ENCODE data around the gene DNAL1.

The DNAL1 gene

DNA sequence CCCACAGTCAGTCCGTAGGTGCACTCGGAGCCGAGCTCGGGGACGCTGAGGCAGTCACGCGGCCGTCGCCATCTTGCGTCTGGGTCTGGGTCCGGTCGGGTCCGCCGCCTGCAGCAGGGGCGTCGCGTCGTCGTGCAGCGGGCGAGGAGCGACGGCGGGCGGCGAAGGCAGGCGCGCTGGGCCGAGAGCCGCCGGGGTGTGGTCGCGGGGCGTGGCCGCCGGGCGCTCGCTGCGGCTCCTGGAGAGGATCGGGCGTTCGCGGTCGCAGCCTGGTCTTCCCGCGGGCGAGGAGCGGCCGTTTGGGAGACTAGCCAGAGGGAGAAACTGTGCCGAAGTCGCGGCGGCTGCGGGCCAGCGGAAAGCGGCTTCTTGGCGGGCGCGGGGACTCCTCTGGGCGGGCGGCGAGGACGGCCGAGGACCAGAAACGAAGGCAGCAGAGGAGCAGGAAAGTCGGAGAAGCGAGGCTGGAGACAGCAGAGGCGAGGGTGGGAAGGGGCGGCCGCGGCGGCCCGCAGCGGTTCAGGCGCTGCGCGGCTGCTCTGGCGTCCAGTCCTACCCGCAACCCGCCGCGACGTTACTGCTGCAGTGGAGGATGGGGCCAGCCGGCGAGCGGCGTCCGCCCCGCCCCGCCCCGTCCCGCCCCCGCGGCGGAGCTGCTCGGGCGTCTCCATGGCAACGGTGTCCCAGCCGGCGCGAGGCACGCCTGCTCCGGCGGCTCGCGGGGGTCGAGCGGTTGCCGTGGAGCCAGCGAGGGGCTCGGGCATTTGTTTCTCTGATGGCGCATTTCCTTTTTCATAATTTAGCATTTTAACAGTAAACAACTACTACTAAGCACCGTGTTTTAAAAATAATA, 69.2 kb downstream of the DNAL1 start, which contains the start of gene PNMA1:
TSS of gene PNMA1 (minus strand) at position 582 of the 853 bp plus-strand sequence. CDS start 745 bp downstream, outside the sequence.
- Histone ChIP-seq H3K9ac (ENCODE audit: low read length) (peak within 1 kb of the TSS; percentile 67), H3K27me3 (ENCODE audit: control insufficient read depth, insufficient read depth, low read length) (no peaks in the 10 kb centered on the region), H3K36me3 (ENCODE audit: control insufficient read depth, insufficient read depth, low read length) (no peaks in the 10 kb centered on the region), H3K27ac (ENCODE audit: low read depth, low read length) (peak within 1 kb of the TSS; percentile 96), H3K4me1 (ENCODE audit: control insufficient read depth, insufficient read depth, low read length) (peaks cover 28% of the 10 kb centered on the region), H3K4me3 (ENCODE audit: low read length) (peak within 1 kb of the TSS; percentile 72)

DNA sequence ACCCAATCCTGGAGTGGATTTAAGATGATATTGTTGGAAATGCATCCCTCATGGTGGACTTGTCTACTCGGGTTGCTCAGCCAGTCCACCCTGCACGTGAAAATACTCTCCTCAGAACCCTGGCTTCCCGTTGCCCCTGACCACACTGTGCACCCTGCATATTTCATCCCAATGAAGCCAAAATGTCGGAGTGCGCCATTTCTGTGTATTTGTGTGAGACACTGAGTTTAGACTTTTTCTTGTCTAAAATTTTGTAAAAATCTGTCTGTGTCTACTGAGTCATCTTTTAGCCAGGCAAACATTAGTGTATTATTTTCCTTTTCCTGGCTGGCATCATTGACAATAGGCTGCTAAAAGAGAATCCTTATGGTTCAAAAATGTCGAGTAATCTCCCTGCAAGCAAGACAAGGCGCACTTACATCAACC, 69.9 kb downstream of the DNAL1 start:
- Histone ChIP-seq H3K4me1 (ENCODE audit: control insufficient read depth, insufficient read depth, low read length) (peaks cover 33% of the 10 kb centered on the region), H3K4me3 (ENCODE audit: low read length) (peak overlapping the region; percentile 72), H3K36me3 (ENCODE audit: control insufficient read depth, insufficient read depth, low read length) (peaks cover 4% of the 10 kb centered on the region), H3K9ac (ENCODE audit: low read length) (no peak overlapping the region), H3K27ac (ENCODE audit: low read depth, low read length) (peak overlapping the region; percentile 96), H3K27me3 (ENCODE audit: control insufficient read depth, insufficient read depth, low read length) (no peaks in the 10 kb centered on the region)

DNA sequence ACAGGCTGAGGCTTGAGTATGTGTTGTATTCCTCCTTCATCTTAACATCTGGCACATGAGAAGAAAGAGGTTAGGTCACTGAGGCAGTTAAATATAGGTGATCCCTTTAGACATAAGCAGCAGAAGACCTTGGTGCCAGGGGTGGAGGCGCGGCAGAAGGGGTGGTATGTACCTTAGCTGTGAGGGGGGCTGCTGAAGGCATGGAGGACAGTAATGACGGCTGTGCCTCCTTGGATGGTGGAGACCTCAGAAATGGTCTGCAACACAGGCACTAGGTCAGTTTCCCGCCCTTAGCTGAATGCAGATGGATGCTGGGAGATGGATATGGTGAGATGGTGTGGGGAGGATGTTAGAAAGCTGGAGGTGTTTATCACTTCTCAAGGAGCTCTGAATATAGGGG, 70.9 kb downstream of the DNAL1 start:
- no peaks in the 10 kb centered on the region for H3K27me3 ChIP-seq (ENCODE audit: control insufficient read depth, insufficient read depth, low read length)
- no peak overlapping the region for H3K27ac ChIP-seq (ENCODE audit: low read depth, low read length)
- no peak overlapping the region for H3K9ac ChIP-seq (ENCODE audit: low read length)
- H3K36me3 ChIP-seq (ENCODE audit: control insufficient read depth, insufficient read depth, low read length), result peaks cover 4% of the 10 kb centered on the region
- peaks cover 34% of the 10 kb centered on the region for H3K4me1 ChIP-seq (ENCODE audit: control insufficient read depth, insufficient read depth, low read length)
- H3K4me3 ChIP-seq (ENCODE audit: low read length), result no peak overlapping the region

DNA sequence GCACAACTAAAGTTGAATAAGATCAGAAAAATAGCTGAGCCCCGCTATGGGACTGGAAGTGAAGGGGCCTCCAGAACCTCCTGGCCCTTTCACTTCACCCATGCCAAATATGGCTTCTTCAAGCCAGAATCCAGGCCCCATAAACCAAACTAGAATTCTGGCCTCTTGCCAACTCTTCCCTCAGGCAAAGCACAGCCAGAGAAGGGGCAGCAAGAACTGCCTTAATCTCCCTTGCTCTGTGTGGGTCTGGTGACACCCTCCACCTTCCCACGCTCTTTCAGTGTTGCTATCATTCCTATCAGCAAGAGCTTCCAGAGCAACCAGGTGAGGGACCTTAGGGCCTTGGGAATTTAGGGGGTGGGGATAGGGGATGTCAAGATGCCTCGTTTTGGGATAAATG, 72.5 kb downstream of the DNAL1 start:
- H3K4me1 ChIP-seq (ENCODE audit: control insufficient read depth, insufficient read depth, low read length), result peaks cover 34% of the 10 kb centered on the region
- no peaks in the 10 kb centered on the region for H3K27me3 ChIP-seq (ENCODE audit: control insufficient read depth, insufficient read depth, low read length)
- H3K36me3 ChIP-seq (ENCODE audit: control insufficient read depth, insufficient read depth, low read length), result peaks cover 16% of the 10 kb centered on the region
- H3K9ac ChIP-seq (ENCODE audit: low read length), result no peak overlapping the region
- H3K4me3 ChIP-seq (ENCODE audit: low read length), result peak overlapping the region; percentile 10
- peak overlapping the region; percentile 95 for H3K27ac ChIP-seq (ENCODE audit: low read depth, low read length)

DNA sequence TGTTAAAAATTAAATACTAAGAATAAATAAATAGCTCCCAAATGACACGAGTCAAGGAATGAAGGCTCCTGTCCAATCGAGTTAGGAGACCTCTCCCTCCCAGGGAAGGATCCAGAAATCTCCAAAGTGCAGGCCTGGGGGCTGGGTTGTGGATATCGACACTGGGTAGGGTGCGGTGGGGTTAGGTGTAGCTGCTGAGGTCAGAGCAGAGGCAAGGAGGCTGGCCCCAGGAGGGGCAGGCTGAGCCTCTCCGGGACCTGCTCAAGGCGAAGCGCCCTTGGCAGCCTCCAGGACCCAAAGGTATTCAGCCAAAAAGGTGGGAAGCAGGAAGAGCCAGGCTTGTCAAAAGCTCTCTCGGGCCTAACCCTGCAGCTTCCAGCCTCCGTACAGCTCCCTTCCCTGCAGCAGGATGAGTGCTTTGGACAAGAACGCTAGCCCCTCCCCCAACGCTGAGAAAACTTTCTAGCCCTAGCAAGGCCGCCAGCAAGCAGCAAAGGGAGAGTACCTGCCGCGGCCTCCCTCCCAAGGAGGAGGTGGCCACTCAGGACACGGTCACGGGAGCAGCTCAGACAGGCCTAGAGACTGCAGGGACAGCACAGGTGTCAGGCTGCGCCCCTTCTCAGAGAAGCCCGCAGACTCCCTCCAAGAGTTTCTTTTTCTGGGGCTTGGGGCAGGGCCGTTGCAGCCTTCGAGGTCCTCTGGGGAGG, 73.1 kb downstream of the DNAL1 start:
- Histone ChIP-seq H3K27me3 (ENCODE audit: control insufficient read depth, insufficient read depth, low read length) (no peaks in the 10 kb centered on the region), H3K27ac (ENCODE audit: low read depth, low read length) (peak overlapping the region; percentile 95), H3K36me3 (ENCODE audit: control insufficient read depth, insufficient read depth, low read length) (peaks cover 22% of the 10 kb centered on the region), H3K9ac (ENCODE audit: low read length) (peak overlapping the region; percentile 36), H3K4me3 (ENCODE audit: low read length) (peak overlapping the region; percentile 52), H3K4me1 (ENCODE audit: control insufficient read depth, insufficient read depth, low read length) (peaks cover 37% of the 10 kb centered on the region)

DNA sequence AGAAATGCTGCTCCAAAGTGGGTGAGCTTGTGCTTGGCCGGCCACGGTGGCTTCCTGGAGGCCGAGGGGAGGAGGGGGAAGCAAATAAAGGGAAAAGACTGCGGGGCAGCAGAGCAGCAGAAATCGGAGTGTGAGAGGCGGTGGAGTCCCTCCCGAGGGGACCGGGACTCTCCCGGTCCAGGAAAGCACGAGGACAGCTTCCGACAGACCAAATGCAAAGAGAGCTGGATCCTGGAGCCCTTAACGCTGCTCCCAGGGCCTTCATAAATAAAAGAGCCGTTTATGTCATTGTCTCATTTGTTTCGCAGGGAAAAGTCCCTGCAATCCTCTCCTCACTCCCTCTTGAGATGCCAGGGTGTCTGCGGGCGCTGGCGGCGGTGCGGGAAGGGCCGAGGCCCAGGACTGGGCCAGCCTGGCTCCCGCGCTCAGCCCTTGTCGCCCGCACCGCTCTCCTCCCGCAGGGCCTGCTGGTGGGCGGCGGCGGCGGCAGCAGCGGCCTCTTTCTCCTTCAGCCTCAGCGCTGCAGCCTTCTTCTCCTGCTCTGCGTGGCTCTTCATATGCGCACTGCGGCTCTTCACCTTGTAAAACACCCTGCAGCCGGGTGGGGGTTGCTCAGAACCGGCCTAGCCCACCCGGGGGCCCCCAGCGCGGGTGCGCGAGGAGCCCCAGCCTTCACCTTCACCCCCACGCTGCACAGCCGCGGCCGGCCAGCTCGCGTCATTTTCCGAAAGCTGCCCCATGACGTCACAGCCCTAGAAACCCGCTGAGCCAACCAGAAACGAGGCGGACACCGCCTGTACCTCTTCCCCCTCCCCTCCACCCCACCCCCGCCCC, 73.8 kb downstream of the DNAL1 start:
- Histone ChIP-seq H3K4me1 (ENCODE audit: control insufficient read depth, insufficient read depth, low read length) (peaks cover 42% of the 10 kb centered on the region), H3K36me3 (ENCODE audit: control insufficient read depth, insufficient read depth, low read length) (peaks cover 25% of the 10 kb centered on the region), H3K9ac (ENCODE audit: low read length) (peak overlapping the region; percentile 36), H3K27me3 (ENCODE audit: control insufficient read depth, insufficient read depth, low read length) (no peaks in the 10 kb centered on the region), H3K4me3 (ENCODE audit: low read length) (peak overlapping the region; percentile 52), H3K27ac (ENCODE audit: low read depth, low read length) (peak overlapping the region; percentile 95)

DNA sequence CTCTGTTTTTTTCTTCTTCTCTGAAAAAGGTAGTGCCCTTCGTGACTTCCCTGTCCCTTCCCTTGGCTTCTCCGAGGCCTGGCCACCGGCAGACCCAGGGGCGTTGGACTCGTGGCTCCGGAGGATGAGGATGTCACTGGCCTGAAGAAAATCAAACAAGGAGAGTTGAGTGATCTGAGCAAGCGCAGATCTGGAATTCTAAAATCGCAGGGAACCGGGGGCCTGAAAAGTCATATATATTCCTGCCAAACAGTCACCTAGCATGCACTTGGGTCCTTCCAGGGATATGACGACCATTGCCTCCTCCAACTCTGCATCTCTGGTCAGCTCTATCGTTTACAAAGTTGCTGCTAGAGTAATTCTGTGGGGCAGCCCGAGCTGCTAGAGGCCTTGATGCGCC, 74.6 kb downstream of the DNAL1 start:
- Histone ChIP-seq H3K27me3 (ENCODE audit: control insufficient read depth, insufficient read depth, low read length) (no peaks in the 10 kb centered on the region), H3K4me1 (ENCODE audit: control insufficient read depth, insufficient read depth, low read length) (peaks cover 48% of the 10 kb centered on the region), H3K27ac (ENCODE audit: low read depth, low read length) (peak overlapping the region; percentile 95), H3K9ac (ENCODE audit: low read length) (no peak overlapping the region), H3K4me3 (ENCODE audit: low read length) (no peak overlapping the region), H3K36me3 (ENCODE audit: control insufficient read depth, insufficient read depth, low read length) (peaks cover 29% of the 10 kb centered on the region)

DNA sequence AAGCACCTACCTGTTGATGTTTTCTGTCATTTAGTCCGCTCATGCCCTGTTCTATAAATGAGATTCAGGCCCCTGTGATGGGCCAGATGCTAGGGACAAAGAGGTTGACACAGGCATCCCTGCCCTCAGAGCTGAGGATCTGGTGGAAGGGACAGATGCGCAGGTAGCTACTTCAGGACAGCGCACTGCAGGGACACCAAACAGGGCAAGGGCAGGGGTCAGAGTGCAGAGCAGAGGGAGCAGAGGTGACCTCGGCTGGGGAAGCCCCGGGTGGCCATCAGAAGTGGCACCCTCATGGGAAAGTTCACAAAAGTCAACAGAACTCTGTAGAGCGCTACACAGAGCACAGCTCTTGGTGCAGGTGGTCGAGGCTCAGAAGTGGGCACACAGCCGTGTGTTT, 75.0 kb downstream of the DNAL1 start:
- no peaks in the 10 kb centered on the region for H3K27me3 ChIP-seq (ENCODE audit: control insufficient read depth, insufficient read depth, low read length)
- peaks cover 48% of the 10 kb centered on the region for H3K4me1 ChIP-seq (ENCODE audit: control insufficient read depth, insufficient read depth, low read length)
- peaks cover 32% of the 10 kb centered on the region for H3K36me3 ChIP-seq (ENCODE audit: control insufficient read depth, insufficient read depth, low read length)
- no peak overlapping the region for H3K4me3 ChIP-seq (ENCODE audit: low read length)
- peak overlapping the region; percentile 95 for H3K27ac ChIP-seq (ENCODE audit: low read depth, low read length)
- no peak overlapping the region for H3K9ac ChIP-seq (ENCODE audit: low read length)

DNA sequence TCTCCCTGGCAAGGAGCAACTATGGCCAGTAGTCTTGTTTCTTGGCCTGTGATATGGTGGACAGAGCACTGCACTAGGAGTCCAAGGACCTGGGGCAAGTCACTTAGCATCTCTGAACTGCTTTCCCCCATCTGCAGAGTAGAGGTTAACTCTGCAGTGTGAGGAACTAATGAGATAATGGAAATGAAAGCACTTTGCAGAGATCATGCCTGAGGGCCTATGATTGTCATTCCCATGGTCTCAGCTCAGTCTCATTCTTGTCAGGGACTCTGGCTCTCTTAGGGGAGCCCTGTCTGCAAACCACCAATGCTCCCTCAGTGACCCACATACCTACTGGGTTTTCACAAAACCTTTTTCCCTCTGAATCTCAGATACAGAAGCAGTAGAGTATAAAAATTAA, 75.8 kb downstream of the DNAL1 start:
- Histone ChIP-seq H3K27me3 (ENCODE audit: control insufficient read depth, insufficient read depth, low read length) (no peaks in the 10 kb centered on the region), H3K4me1 (ENCODE audit: control insufficient read depth, insufficient read depth, low read length) (peaks cover 52% of the 10 kb centered on the region), H3K27ac (ENCODE audit: low read depth, low read length) (no peak overlapping the region), H3K4me3 (ENCODE audit: low read length) (no peak overlapping the region), H3K9ac (ENCODE audit: low read length) (no peak overlapping the region), H3K36me3 (ENCODE audit: control insufficient read depth, insufficient read depth, low read length) (peaks cover 39% of the 10 kb centered on the region)

DNA sequence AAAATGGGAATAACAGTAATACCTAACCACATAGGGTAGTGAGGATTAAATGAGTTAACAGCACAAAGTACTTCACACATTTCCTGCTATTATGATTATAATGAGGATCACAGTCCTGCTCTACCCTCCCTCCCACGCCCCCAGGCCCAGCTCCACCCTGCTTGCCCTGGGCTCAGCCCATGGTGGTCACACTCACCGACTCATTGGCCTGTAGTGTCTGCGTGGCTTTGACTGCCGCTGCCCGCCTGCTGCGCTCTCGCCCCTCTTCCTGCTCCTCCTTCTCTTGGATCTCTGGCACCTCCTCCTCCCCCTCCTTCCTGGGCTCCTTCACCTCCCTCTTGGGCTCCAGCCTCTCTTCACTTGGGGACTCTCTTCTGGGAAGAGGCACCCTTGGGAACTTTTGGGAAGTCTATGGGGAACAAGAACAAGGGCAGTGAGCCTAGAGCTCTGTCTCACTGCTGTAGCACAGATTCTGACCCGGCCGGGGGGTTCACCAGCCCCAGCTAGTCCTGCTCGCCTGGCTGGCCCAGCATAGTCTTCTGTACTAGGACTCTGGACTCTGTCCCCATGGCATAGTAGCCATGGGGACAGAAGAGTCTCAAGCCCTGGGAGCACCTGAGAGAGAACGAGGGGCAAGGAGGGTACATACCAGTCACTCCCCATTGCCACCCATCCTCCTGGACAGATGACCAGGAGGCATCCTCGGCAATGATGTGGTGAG, 76.5 kb downstream of the DNAL1 start:
- no peaks in the 10 kb centered on the region for H3K27me3 ChIP-seq (ENCODE audit: control insufficient read depth, insufficient read depth, low read length)
- no peak overlapping the region for H3K9ac ChIP-seq (ENCODE audit: low read length)
- peaks cover 45% of the 10 kb centered on the region for H3K36me3 ChIP-seq (ENCODE audit: control insufficient read depth, insufficient read depth, low read length)
- peaks cover 49% of the 10 kb centered on the region for H3K4me1 ChIP-seq (ENCODE audit: control insufficient read depth, insufficient read depth, low read length)
- H3K4me3 ChIP-seq (ENCODE audit: low read length), result no peak overlapping the region
- peak overlapping the region; percentile 18 for H3K27ac ChIP-seq (ENCODE audit: low read depth, low read length)

DNA sequence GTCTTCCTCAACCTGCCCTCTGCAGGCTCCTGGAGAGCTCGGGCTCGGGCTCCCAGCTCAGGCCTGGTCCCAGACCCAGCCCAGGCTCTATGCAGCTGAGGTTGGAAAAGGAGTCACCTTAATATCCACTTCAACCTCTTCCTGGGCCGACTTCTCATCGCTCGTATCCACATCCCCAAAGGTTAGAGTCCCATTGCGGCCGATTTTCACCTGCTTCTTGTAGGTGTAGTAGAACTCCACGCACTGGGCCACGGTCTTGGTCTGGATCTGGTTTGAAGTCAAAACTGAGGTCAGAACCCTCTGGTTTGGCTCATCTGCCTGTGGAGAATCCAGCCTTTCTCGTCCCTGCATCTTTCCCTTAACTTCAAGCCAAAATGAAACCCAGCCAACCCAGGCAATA, 77.8 kb downstream of the DNAL1 start:
- peaks cover 40% of the 10 kb centered on the region for H3K4me1 ChIP-seq (ENCODE audit: control insufficient read depth, insufficient read depth, low read length)

More for the DNA sequence above, 77.8 kb downstream of the DNAL1 start:
- Histone ChIP-seq H3K27ac (ENCODE audit: low read depth, low read length) (no peak overlapping the region), H3K4me3 (ENCODE audit: low read length) (no peak overlapping the region), H3K9ac (ENCODE audit: low read length) (no peak overlapping the region), H3K36me3 (ENCODE audit: control insufficient read depth, insufficient read depth, low read length) (peaks cover 58% of the 10 kb centered on the region), H3K27me3 (ENCODE audit: control insufficient read depth, insufficient read depth, low read length) (no peaks in the 10 kb centered on the region)
